ENCODE data around the gene AKAP8L.
"Not testable (repeated sequence)": the region's sequence is repeated elsewhere in the genome, so short reads cannot be mapped to it uniquely, and the experiment has no call there.

AKAP8L gene

GRCh38 chr19:15337202-15337601, 81.6 kb downstream of the AKAP8L start:
- H3K27me3 ChIP-seq: no peaks in the 10 kb centered on the region
- no peaks in the 10 kb centered on the region for H4K20me1 ChIP-seq
- H3K27ac ChIP-seq: no peak overlapping the region
- H3K9me3 ChIP-seq: no peaks in the 10 kb centered on the region
- H3K4me3 ChIP-seq: no peak overlapping the region
- H3K4me1 ChIP-seq: peaks cover 21% of the 10 kb centered on the region
- H3K9ac ChIP-seq: no peak overlapping the region
- H3K4me2 ChIP-seq: no peak overlapping the region
- no peak for TF ChIP-seq Cebpa-rat (IDR thresholded peaks at IDR 0.05)
- peaks cover 41% of the 10 kb centered on the region for H3K36me3 ChIP-seq

- H3K27me3 ChIP-seq, H3K27ac ChIP-seq, H3K4me2 ChIP-seq, H3K9me3 ChIP-seq, H3K9ac ChIP-seq, H4K20me1 ChIP-seq, H3K4me3 ChIP-seq: not testable (repeated sequence)
- H3K4me1 ChIP-seq: peaks cover 21% of the 10 kb centered on the region
- peaks cover 34% of the 10 kb centered on the region for H3K36me3 ChIP-seq
These were observed 82.8 kb downstream of the AKAP8L start for GRCh38 chr19:15335992-15336391.

- no peaks in the 10 kb centered on the region for H3K27me3 ChIP-seq
- no peak for TF ChIP-seq Cebpa-rat (IDR thresholded peaks at IDR 0.05)
These were observed 86.3 kb downstream of the AKAP8L start, which contains the start of gene BRD4 for GRCh38 chr19:15332311-15332996. BRD4 (minus strand) TSS chr19:15332539; CDS start chr19:15273099, 59,440 bp downstream.

GRCh38 chr19:15331419-15332310, 87.1 kb downstream of the AKAP8L start:
- no peaks in the 10 kb centered on the region for H3K9me3 ChIP-seq
- TF ChIP-seq Cebpa-rat (IDR thresholded peaks at IDR 0.05): peak; percentile 89
- peaks cover 6% of the 10 kb centered on the region; the same call in 1 of the 2 replicates for H3K36me3 ChIP-seq
- H4K20me1 ChIP-seq: peaks cover 50% of the 10 kb centered on the region
- peak overlapping the region; percentile 90 for H3K4me2 ChIP-seq
- H3K4me1 ChIP-seq: peaks cover 61% of the 10 kb centered on the region
- H3K27ac ChIP-seq: peak overlapping the region; percentile 99
- peak overlapping the region; percentile 95 for H3K4me3 ChIP-seq
- no peaks in the 10 kb centered on the region for H3K27me3 ChIP-seq
- peak overlapping the region; percentile 99 for H3K9ac ChIP-seq

More at GRCh38 chr19:15332311-15332996, 86.3 kb downstream of the AKAP8L start, which contains the start of gene BRD4:
- H3K36me3 ChIP-seq: peaks cover 13% of the 10 kb centered on the region
- peaks cover 43% of the 10 kb centered on the region for H4K20me1 ChIP-seq
- peak within 1 kb of the TSS; percentile 99 for H3K27ac ChIP-seq
- peak within 1 kb of the TSS; percentile 99 for H3K9ac ChIP-seq
- peaks cover 53% of the 10 kb centered on the region for H3K4me1 ChIP-seq
- H3K4me3 ChIP-seq: peak within 1 kb of the TSS; percentile 95
- H3K4me2 ChIP-seq: peak within 1 kb of the TSS; percentile 90
- no peaks in the 10 kb centered on the region for H3K9me3 ChIP-seq

- Histone ChIP-seq H3K4me1 (peaks cover 68% of the 10 kb centered on the region), H3K27me3 (no peaks in the 10 kb centered on the region), H3K9ac (peak overlapping the region; percentile 99), H3K4me3 (peak overlapping the region; percentile 95), H3K9me3 (no peaks in the 10 kb centered on the region), H3K4me2 (peak overlapping the region; percentile 90), H4K20me1 (peaks cover 58% of the 10 kb centered on the region), H3K36me3 (peaks cover 6% of the 10 kb centered on the region; the same call in 1 of the 2 replicates), H3K27ac (peak overlapping the region; percentile 99)
- no peak for TF ChIP-seq Cebpa-rat (IDR thresholded peaks at IDR 0.05)
These were observed 87.9 kb downstream of the AKAP8L start for GRCh38 chr19:15330801-15331418.

Measured in BLaER1 (cell line).